ENCODE data around the gene DLGAP5.

The DLGAP5 gene

DNA sequence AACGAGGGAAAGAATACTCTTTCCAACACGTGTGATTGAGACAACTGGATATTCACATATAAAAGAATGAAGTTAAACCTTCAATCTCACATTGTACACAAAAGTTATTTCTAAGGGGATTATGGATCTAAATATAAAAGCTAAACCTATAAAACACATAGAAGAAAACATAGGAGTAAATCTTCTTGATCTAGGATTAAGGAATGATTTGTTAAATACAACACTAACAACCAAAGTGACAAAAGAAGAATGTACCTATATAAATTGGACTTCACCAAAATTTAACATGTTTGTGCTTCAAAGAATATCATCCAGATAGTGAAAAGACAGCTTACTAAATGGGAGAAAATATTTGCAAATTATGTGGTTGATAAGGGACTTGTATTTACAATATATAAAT is 36.9 kb upstream of the DLGAP5 start:
- no peaks in the 10 kb centered on the region for H3K27me3 ChIP-seq
- H3K36me3 ChIP-seq: no peaks in the 10 kb centered on the region
- H3K4me1 ChIP-seq (ENCODE audit: control insufficient read depth in 1 of 2, insufficient read depth in 1 of 2, low read depth in 1 of 2, low read length in 1 of 2): no peaks in the 10 kb centered on the region
- no peak for TF ChIP-seq CTCF (IDR thresholded peaks at IDR 0.05)
- H3K4me3 ChIP-seq (ENCODE audit: low read depth in 1 of 2, low read length in 1 of 2): no peak overlapping the region
- no peak overlapping the region for H3K27ac ChIP-seq
- peaks cover 8% of the 10 kb centered on the region for H3K9me3 ChIP-seq

DNA sequence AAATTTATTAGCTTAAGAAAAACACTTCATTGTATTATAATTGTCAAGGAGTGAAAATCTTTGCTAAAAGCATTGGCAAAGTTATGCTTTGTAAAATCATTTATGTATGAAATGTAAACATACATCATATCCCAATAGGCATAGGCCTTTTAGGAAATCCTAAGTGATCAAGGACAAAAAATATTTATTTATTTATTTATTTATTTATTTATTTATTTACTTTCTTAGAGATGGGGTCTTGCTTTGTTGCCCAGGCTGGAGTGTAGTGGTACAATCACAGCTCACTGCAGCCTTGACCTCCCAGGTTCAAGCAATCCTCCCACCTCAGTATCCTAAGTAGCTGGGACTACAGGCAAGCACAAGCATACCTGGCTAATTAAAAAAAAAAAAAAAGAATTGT is 32.0 kb upstream of the DLGAP5 start:
- Histone ChIP-seq H3K4me1 (ENCODE audit: control insufficient read depth in 1 of 2, insufficient read depth in 1 of 2, low read depth in 1 of 2, low read length in 1 of 2) (no peaks in the 10 kb centered on the region), H3K36me3 (no peaks in the 10 kb centered on the region), H3K27ac (no peak overlapping the region), H3K27me3 (no peaks in the 10 kb centered on the region), H3K9me3 (peaks cover 8% of the 10 kb centered on the region), H3K4me3 (ENCODE audit: low read depth in 1 of 2, low read length in 1 of 2) (no peak overlapping the region)
- TF ChIP-seq CTCF (IDR thresholded peaks at IDR 0.05): no peak

- Histone ChIP-seq H3K36me3 (no peaks in the 10 kb centered on the region), H3K27me3 (no peaks in the 10 kb centered on the region), H3K4me3 (ENCODE audit: low read depth in 1 of 2, low read length in 1 of 2) (no peak overlapping the region), H3K27ac (no peak overlapping the region), H3K4me1 (ENCODE audit: control insufficient read depth in 1 of 2, insufficient read depth in 1 of 2, low read depth in 1 of 2, low read length in 1 of 2) (no peaks in the 10 kb centered on the region), H3K9me3 (peaks cover 8% of the 10 kb centered on the region)
- TF ChIP-seq CTCF (IDR thresholded peaks at IDR 0.05): no peak
Observed at GRCh38 chr14:55221968-55222367, 30.6 kb upstream of the DLGAP5 start.

DNA sequence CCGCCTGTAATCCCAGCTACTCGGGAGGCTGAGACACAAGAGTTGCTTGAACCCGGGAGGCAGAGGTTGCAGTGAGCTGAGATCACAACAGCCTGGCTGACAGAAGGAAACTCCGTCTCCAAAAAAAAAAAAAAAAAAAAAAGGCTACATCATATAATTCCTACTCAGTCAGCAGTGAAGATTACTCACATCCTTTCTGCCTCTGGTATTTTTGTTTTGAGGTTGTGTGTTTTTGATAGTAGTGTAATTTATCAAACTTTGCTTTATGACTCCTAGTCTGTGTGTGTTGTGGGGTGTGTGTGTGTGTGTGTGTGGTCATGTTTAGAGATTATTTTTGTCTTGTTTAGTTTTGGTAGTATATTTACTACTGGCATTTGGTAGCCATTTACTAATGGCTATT is 29.8 kb upstream of the DLGAP5 start:
- TF ChIP-seq CTCF (IDR thresholded peaks at IDR 0.05): no peak
- H3K36me3 ChIP-seq: no peaks in the 10 kb centered on the region
- no peak overlapping the region for H3K27ac ChIP-seq
- H3K9me3 ChIP-seq: peaks cover 3% of the 10 kb centered on the region
- H3K4me1 ChIP-seq (ENCODE audit: control insufficient read depth in 1 of 2, insufficient read depth in 1 of 2, low read depth in 1 of 2, low read length in 1 of 2): no peaks in the 10 kb centered on the region
- no peak overlapping the region for H3K4me3 ChIP-seq (ENCODE audit: low read depth in 1 of 2, low read length in 1 of 2)
- H3K27me3 ChIP-seq: no peaks in the 10 kb centered on the region

GRCh38 chr14:55220230-55220629 is 28.8 kb upstream of the DLGAP5 start:
- Histone ChIP-seq H3K36me3 (no peaks in the 10 kb centered on the region), H3K27me3 (no peaks in the 10 kb centered on the region), H3K9me3 (no peaks in the 10 kb centered on the region), H3K27ac (no peak overlapping the region), H3K4me3 (ENCODE audit: low read depth in 1 of 2, low read length in 1 of 2) (no peak overlapping the region), H3K4me1 (ENCODE audit: control insufficient read depth in 1 of 2, insufficient read depth in 1 of 2, low read depth in 1 of 2, low read length in 1 of 2) (no peaks in the 10 kb centered on the region)
- no peak for TF ChIP-seq CTCF (IDR thresholded peaks at IDR 0.05)

DNA sequence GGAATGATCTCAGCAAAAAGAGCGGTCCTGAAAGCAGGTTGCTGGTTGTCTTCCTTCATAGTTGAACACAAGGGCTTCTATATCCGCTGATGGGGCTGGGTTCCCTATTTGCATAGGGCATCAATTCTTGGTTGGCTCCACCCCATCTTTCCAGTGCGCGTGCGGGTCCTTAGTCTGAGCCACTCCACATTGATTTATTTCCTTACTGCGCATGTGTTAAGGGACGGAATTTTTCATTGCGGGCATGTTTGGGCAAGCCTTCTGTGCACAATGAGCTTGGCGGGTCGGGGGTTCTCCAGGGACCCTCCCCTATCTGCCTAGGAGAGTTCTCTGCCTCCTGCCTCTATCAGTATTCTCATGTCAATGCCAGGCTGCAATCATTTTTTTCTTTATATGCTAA is 21.2 kb upstream of the DLGAP5 start:
- no peaks in the 10 kb centered on the region for H3K9me3 ChIP-seq
- H3K27ac ChIP-seq: no peak overlapping the region
- no peaks in the 10 kb centered on the region for H3K27me3 ChIP-seq
- H3K4me1 ChIP-seq (ENCODE audit: control insufficient read depth in 1 of 2, insufficient read depth in 1 of 2, low read depth in 1 of 2, low read length in 1 of 2): no peaks in the 10 kb centered on the region
- no peaks in the 10 kb centered on the region for H3K36me3 ChIP-seq
- H3K4me3 ChIP-seq (ENCODE audit: low read depth in 1 of 2, low read length in 1 of 2): no peak overlapping the region
- TF ChIP-seq CTCF (IDR thresholded peaks at IDR 0.05): no peak
